Colonic mucosa (tissue), 4 donors: ENCODE measurements around the gene GPR26. TPM values are rescaled to one million over a fixed set of nuclear protein-coding genes. Genes with fewer than 3 reads are reported as not detected.

Experiments used
- DNase-seq: peaks from one replicate; pipeline ENCODE4 v3.0.0-alpha.2; 2020
- H3K27ac ChIP-seq: fragments of 200-600 bp; one replicate; pipeline ENCODE4 v1.8.0; 2021
- H3K27me3 ChIP-seq: fragments of 200-600 bp; one replicate; pipeline ENCODE4 v1.8.0; 2021
- H3K36me3 ChIP-seq: fragments of 200-600 bp; one replicate; pipeline ENCODE4 v1.8.0; 2021
- H3K4me1 ChIP-seq: fragments of 200-600 bp; one replicate; pipeline ENCODE4 v1.8.0; 2021; ENCODE audit warnings: mild to moderate bottlenecking
- H3K4me3 ChIP-seq: fragments of 200-600 bp; one replicate; pipeline ENCODE4 v1.8.0; 2021
- H3K9ac ChIP-seq, 2 donors: one replicate each; pipeline ENCODE4 v1.7.0; 2013; ENCODE audit warnings: control low read depth in 2 of 2, low read depth in 2 of 2, low read length in 2 of 2
- H3K9me3 ChIP-seq: fragments of 200-600 bp; one replicate; pipeline ENCODE4 v1.8.0; 2021
- CTCF ChIP-seq: fragments of 200-600 bp; IDR thresholded peaks from one replicate; pipeline ENCODE4 v1.8.0; 2022; ENCODE audit warnings: antibody characterized with exemption, mild to moderate bottlenecking
- intact Hi-C: fragments of 100-400 bp; cut with DNase I; formaldehyde crosslinking; loops from one replicate; pipeline ENCODE4 v1.14.1; 2022
- total RNA-seq, 2 donors: library from RNA; stranded (reverse); fragmentation: NEBNext Ultra II Directional in 1 of 2; extraction: Animal tissue kit (Norgen Biotek cat#: 25700) in 1 of 2; gene quantifications; one replicate each; pipeline ENCODE4 v1.2.1, GENCODE V29; 2021
- donor health status: healthy.
- donor health status: DM: no; HTN: no; CAD: no.
- donor health status: DM: no; HTN: no; CAD: no.

Gene GPR26
- total RNA-seq, 2 donors from 2014 or later, result not detected

GRCh38 chr10:123683865-123684264 is 17.7 kb downstream of the GPR26 start:
- no peaks in the 10 kb centered on the region for H3K36me3 ChIP-seq
- no peaks in the 10 kb centered on the region for H3K9me3 ChIP-seq
- no peaks in the 10 kb centered on the region for H3K4me1 ChIP-seq
- TF ChIP-seq CTCF, result no peak
- intact Hi-C loops, result no loop called here
- H3K27ac ChIP-seq, result no peak overlapping the region
- DNase-seq, result no peak
- H3K27me3 ChIP-seq, result no peaks in the 10 kb centered on the region
- H3K9ac ChIP-seq, result no peak overlapping the region
- no peak overlapping the region for H3K4me3 ChIP-seq

GRCh38 chr10:123685260-123685659 is 19.1 kb downstream of the GPR26 start:
- H3K4me3 ChIP-seq, result no peak overlapping the region
- H3K27ac ChIP-seq, result no peak overlapping the region
- intact Hi-C loops, result no loop called here
- H3K9ac ChIP-seq, result no peak overlapping the region
- no peak for DNase-seq
- no peaks in the 10 kb centered on the region for H3K36me3 ChIP-seq
- H3K27me3 ChIP-seq, result no peaks in the 10 kb centered on the region
- TF ChIP-seq CTCF, result no peak
- H3K4me1 ChIP-seq, result no peaks in the 10 kb centered on the region
- H3K9me3 ChIP-seq, result no peaks in the 10 kb centered on the region

- Histone ChIP-seq H3K36me3 (no peaks in the 10 kb centered on the region), H3K27ac (no peak overlapping the region), H3K4me1 (no peaks in the 10 kb centered on the region), H3K9me3 (no peaks in the 10 kb centered on the region), H3K4me3 (no peak overlapping the region), H3K27me3 (no peaks in the 10 kb centered on the region), H3K9ac (no peak overlapping the region)
- intact Hi-C loops, result no loop called here
- TF ChIP-seq CTCF, result no peak
- DNase-seq, result no peak
Observed at GRCh38 chr10:123687758-123688157, 21.6 kb downstream of the GPR26 start.

- intact Hi-C loops, result no loop called here
- Histone ChIP-seq H3K4me3 (no peak overlapping the region), H3K27me3 (no peaks in the 10 kb centered on the region), H3K36me3 (no peaks in the 10 kb centered on the region), H3K9me3 (no peaks in the 10 kb centered on the region), H3K9ac (no peak overlapping the region), H3K4me1 (no peaks in the 10 kb centered on the region), H3K27ac (no peak overlapping the region)
- no peak for DNase-seq
- TF ChIP-seq CTCF, result no peak
Observed at GRCh38 chr10:123689880-123690279, 23.7 kb downstream of the GPR26 start.

- Histone ChIP-seq H3K9ac (no peak overlapping the region), H3K27me3 (no peaks in the 10 kb centered on the region), H3K9me3 (no peaks in the 10 kb centered on the region), H3K4me3 (no peak overlapping the region), H3K4me1 (no peaks in the 10 kb centered on the region), H3K36me3 (no peaks in the 10 kb centered on the region), H3K27ac (no peak overlapping the region)
- no peak for DNase-seq
- TF ChIP-seq CTCF, result no peak
- intact Hi-C loops, result no loop called here
Observed at GRCh38 chr10:123703195-123703790, 37.1 kb downstream of the GPR26 start.
